Urinary bladder (tissue), 4 donors: Measurements from ENCODE around the gene NLN. TPM values are rescaled to one million over a fixed set of nuclear protein-coding genes. Genes with fewer than 3 reads are reported as not detected.
"Not testable (repeated sequence)": the region's sequence is repeated elsewhere in the genome, so short reads cannot be mapped to it uniquely, and the experiment has no call there.

Experiments
- DNase-seq: peaks from one replicate; pipeline ENCODE4 v3.0.0-alpha.2; 2015; ENCODE audit errors: extremely low spot score
- H3K27ac ChIP-seq: one replicate; pipeline ENCODE4 v1.5.1; 2013; ENCODE audit warnings: low read depth, mild to moderate bottlenecking, moderate library complexity
- H3K36me3 ChIP-seq: one replicate; pipeline ENCODE4 v1.6.1; 2013; ENCODE audit warnings: mild to moderate bottlenecking, moderate library complexity; ENCODE audit not compliant: insufficient read depth
- H3K4me1 ChIP-seq: one replicate; pipeline ENCODE4 v1.6.1; 2013; ENCODE audit warnings: mild to moderate bottlenecking, moderate library complexity; ENCODE audit not compliant: insufficient read depth
- H3K4me3 ChIP-seq: one replicate; pipeline ENCODE4 v1.5.1; 2013; ENCODE audit warnings: low read depth, low read length
- WGBS: extraction: QIAGEN DNeasy Blood & Tissue Kit; methylation state at CpG from one replicate; pipeline ENCODE4 v1.1.7; 2013; 5-methylcytosine and 5-hydroxymethylcytosine counted together
- polyA plus RNA-seq: library from polyadenylated mRNA; stranded (reverse); fragments of 200-250 nt; gene quantifications from one replicate; pipeline ENCODE4 v1.2.3, GENCODE V29; 2013
- total RNA-seq: library from RNA; depleted of rRNA; stranded (reverse); fragments of >200 nt; gene quantifications from one replicate; pipeline ENCODE4 v1.2.3, GENCODE V29; 2014
- donor health status: healthy with polysubstance abuse.
- donor health status: healthy.

The NLN gene
- total and polyA plus RNA-seq, 2 donors: 4.4 to 16.0 TPM

DNA sequence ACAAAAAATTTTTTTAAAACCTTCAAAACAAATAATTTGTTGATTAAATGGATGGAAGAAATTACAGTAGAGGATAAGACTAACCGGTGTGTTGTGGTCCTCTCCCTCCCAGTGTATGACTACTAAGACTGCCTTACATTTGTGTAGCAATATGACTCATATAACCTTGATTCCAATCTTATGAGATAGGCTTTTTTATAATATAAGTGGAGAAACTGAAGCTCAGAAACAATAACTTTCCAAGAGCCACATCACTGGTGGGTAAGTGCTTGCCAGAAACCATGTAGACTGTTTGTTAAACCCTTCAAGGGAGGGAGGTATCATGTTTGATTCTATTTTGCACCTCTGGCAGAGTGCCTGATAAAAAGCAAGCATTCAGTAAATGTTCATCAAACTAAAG lies 47.5 kb downstream of the NLN start:
- no peak for DNase-seq
- Histone ChIP-seq H3K4me3 (no peak overlapping the region), H3K36me3 (no peaks in the 10 kb centered on the region), H3K27ac (no peak overlapping the region), H3K4me1 (no peaks in the 10 kb centered on the region)
- WGBS: 1% methylated on average over 1 of the region's 1 CpG

GRCh38 chr5:65771266-65771665 lies 49.3 kb downstream of the NLN start:
- H3K4me1 ChIP-seq: no peaks in the 10 kb centered on the region

GRCh38 chr5:65772963-65773362 lies 51.0 kb downstream of the NLN start:
- H3K4me3 ChIP-seq, H3K36me3 ChIP-seq, H3K4me1 ChIP-seq, DNase-seq, H3K27ac ChIP-seq: not testable (repeated sequence)
- whole genome bisulfite sequencing: 98% methylated on average over 2 of the region's 2 CpGs

More at GRCh38 chr5:65771266-65771665, 49.3 kb downstream of the NLN start:
- H3K36me3 ChIP-seq: no peaks in the 10 kb centered on the region
- H3K4me3 ChIP-seq: no peak overlapping the region
- 93% methylated on average over 2 of the region's 2 CpGs for WGBS
- no peak for DNase-seq
- no peak overlapping the region for H3K27ac ChIP-seq

DNA sequence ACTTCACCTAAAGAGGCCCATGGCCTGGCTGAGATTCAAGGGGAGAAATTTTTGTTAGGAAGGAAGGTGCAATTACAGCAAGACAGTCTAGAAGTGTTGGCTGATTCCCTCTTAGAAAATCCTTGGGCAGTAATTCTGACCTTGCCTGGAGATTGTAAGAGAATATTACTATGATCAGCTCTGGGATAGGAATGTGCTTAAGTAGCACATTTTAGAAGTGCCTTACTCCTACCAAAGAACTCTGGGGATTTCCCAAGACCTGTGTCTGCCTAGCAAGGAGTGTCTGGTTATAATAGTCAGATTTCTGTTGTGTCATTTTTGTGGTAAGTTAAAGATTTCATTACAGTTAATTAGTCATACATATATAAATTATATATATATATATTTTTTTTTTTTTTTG lies 52.3 kb downstream of the NLN start:
- Histone ChIP-seq H3K27ac (no peak overlapping the region), H3K4me1 (no peaks in the 10 kb centered on the region), H3K4me3 (no peak overlapping the region), H3K36me3 (no peaks in the 10 kb centered on the region)
- DNase-seq: no peak

- DNase-seq: no peak
- H3K4me1 ChIP-seq: no peaks in the 10 kb centered on the region
- H3K4me3 ChIP-seq: no peak overlapping the region
- no peaks in the 10 kb centered on the region for H3K36me3 ChIP-seq
- H3K27ac ChIP-seq: no peak overlapping the region
- WGBS: 95% methylated on average over 2 of the region's 2 CpGs
Measured at GRCh38 chr5:65775476-65775875, 53.5 kb downstream of the NLN start.

- DNase-seq: no peak
- H3K4me3 ChIP-seq: no peak overlapping the region
- 77% methylated on average over 3 of the region's 3 CpGs for WGBS
- H3K4me1 ChIP-seq: no peaks in the 10 kb centered on the region
- no peaks in the 10 kb centered on the region for H3K36me3 ChIP-seq
- no peak overlapping the region for H3K27ac ChIP-seq
Measured at GRCh38 chr5:65776441-65777141, 54.6 kb downstream of the NLN start.

GRCh38 chr5:65778126-65778525 lies 56.1 kb downstream of the NLN start:
- H3K4me1 ChIP-seq: no peaks in the 10 kb centered on the region
- 58% methylated on average over 1 of the region's 1 CpG for WGBS
- DNase-seq: no peak

DNA sequence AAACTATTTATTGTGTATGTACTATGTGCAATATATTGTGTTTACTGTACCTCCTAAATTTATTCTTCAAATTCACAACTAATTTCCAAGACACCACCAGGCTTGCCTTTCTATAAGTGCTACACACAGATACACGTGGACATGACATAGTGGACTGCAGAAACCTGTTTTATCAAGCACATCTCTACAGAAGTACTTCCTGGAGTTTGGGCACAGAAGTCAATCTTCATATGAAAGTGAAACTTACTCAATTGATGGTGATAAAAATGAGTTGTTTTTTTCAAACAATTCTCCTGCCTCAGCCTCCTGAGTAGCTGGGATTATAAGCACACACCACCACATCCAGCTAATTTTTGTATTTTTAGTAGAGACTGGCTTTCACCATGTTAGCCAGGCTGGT lies 57.6 kb downstream of the NLN start:
- no peaks in the 10 kb centered on the region for H3K36me3 ChIP-seq
- 78% methylated on average over 1 of the region's 1 CpG for WGBS
- no peak for DNase-seq
- H3K4me1 ChIP-seq: no peaks in the 10 kb centered on the region
- no peak overlapping the region for H3K27ac ChIP-seq
- no peak overlapping the region for H3K4me3 ChIP-seq

More at GRCh38 chr5:65778126-65778525, 56.1 kb downstream of the NLN start:
- H3K27ac ChIP-seq: no peak overlapping the region
- H3K4me3 ChIP-seq: no peak overlapping the region
- no peaks in the 10 kb centered on the region for H3K36me3 ChIP-seq

GRCh38 chr5:65788296-65788695 lies 66.3 kb downstream of the NLN start:
- WGBS: 94% methylated on average over 2 of the region's 2 CpGs
- H3K36me3 ChIP-seq: not testable (repeated sequence)

GRCh38 chr5:65790371-65791163 lies 68.6 kb downstream of the NLN start:
- H3K27ac ChIP-seq: no peak overlapping the region
- no peak overlapping the region for H3K4me3 ChIP-seq
- H3K4me1 ChIP-seq: no peaks in the 10 kb centered on the region
- peaks cover 1% of the 10 kb centered on the region for H3K36me3 ChIP-seq
- no peak for DNase-seq
- WGBS: 79% methylated on average over 6 of the region's 6 CpGs

More at GRCh38 chr5:65788296-65788695, 66.3 kb downstream of the NLN start:
- DNase-seq, H3K27ac ChIP-seq, H3K4me3 ChIP-seq, H3K4me1 ChIP-seq: not testable (repeated sequence)

DNA sequence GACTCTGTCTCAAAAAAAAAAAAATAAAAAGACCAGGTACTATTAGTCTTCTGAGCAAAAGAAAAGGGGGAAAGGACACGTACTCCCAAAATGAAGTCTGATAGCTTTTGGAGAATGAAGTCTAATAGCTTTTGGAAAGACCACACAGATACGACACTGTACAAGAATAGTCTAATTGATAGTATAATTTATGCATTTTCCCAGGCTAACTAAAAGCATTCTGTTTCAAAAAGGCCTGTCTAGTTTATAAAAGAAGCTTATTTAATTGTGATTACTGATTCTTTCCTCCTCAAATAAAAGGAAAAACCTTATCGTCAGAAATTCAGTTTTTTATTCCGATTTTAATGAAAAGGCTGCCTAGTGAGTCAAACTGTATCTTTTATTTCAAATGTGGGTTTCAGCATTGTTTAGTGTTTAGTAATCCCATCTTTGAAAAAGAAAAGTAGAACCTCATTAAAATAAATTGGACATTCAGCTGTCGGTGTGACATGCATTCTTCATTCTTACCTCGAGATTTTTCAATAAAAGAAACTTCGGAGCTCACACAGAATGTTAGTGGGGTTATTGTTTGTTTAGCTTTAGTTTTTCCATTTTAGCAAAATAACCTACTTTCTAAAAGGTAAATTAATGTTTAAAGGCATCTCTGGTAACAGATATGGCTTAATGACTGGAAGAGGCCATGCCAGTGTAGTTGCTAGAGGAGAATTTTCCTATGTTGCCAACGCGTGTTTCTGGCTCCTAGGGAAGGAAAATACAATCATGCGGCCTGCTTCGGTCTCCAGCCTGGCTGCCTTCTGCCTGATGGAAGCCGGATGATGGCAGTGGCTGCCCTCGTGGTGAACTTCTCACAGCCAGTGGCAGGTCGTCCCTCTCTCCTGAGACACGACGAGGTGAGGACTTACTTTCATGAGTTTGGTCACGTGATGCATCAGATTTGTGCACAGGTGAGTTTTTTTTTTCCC lies 70.0 kb downstream of the NLN start:
- Histone ChIP-seq H3K4me3 (no peak overlapping the region), H3K36me3 (peaks cover 1% of the 10 kb centered on the region), H3K4me1 (no peaks in the 10 kb centered on the region), H3K27ac (no peak overlapping the region)
- 70% methylated on average over 17 of the region's 17 CpGs for WGBS
- no peak for DNase-seq

DNA sequence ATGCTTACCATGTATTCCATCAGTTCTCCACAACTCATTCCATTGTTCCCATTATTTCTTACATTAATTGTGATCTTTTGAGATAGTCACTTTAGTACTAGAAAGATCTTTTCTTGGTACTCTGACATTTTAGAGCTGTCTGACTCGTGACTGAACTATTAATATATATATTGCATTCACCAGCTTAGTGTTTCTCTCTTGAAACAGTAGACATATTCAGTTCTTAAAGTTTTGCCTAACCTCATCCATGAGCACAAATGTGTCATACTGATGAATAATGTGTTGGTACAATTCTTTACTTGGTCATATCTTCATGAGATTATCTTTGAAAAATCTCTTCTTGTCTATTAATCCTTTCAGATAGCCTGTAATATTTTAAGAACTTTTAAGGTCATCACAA lies 74.3 kb downstream of the NLN start:
- 87% methylated on average over 1 of the region's 1 CpG for WGBS
- H3K36me3 ChIP-seq: no peaks in the 10 kb centered on the region
- no peak overlapping the region for H3K27ac ChIP-seq
- DNase-seq: no peak
- no peak overlapping the region for H3K4me3 ChIP-seq
- H3K4me1 ChIP-seq: no peaks in the 10 kb centered on the region

GRCh38 chr5:65796751-65797316 lies 74.8 kb downstream of the NLN start:
- no peak for DNase-seq
- Histone ChIP-seq H3K36me3 (no peaks in the 10 kb centered on the region), H3K4me1 (no peaks in the 10 kb centered on the region), H3K4me3 (no peak overlapping the region), H3K27ac (no peak overlapping the region)
- 84% methylated on average over 8 of the region's 8 CpGs for WGBS
